ENCODE data around the gene SLK.

Gene SLK

GRCh38 chr10:103991393-103992128, 24.6 kb downstream of the SLK start:
- no peak for DNase-seq
- Histone ChIP-seq H3K4me3 (ENCODE audit: low read depth, low read length) (no peak overlapping the region), H3K36me3 (0 out of 2 replicates have a peak, but pooled peaks cover 2% of the 10 kb centered on the region), H3K27me3 (ENCODE audit: insufficient read depth, low read depth, severe bottlenecking) (no peaks in the 10 kb centered on the region), H3K27ac (no peak overlapping the region), H3K9me3 (ENCODE audit: severe bottlenecking) (no peaks in the 10 kb centered on the region)
- TF ChIP-seq CTCF (IDR thresholded peaks at IDR 0.05; ENCODE audit: low read depth, low read length), result no peak

GRCh38 chr10:103995134-103995533, 28.2 kb downstream of the SLK start:
- TF ChIP-seq CTCF (IDR thresholded peaks at IDR 0.05; ENCODE audit: low read depth, low read length), result no peak
- Histone ChIP-seq H3K36me3 (peaks cover 15% of the 10 kb centered on the region), H3K27ac (no peak overlapping the region), H3K4me3 (ENCODE audit: low read depth, low read length) (no peak overlapping the region), H3K9me3 (ENCODE audit: severe bottlenecking) (no peaks in the 10 kb centered on the region), H3K27me3 (ENCODE audit: insufficient read depth, low read depth, severe bottlenecking) (no peaks in the 10 kb centered on the region)
- DNase-seq, result no peak

- Histone ChIP-seq H3K9me3 (ENCODE audit: severe bottlenecking) (no peaks in the 10 kb centered on the region), H3K4me3 (ENCODE audit: low read depth, low read length) (no peak overlapping the region), H3K36me3 (peaks cover 45% of the 10 kb centered on the region), H3K27me3 (ENCODE audit: insufficient read depth, low read depth, severe bottlenecking) (no peaks in the 10 kb centered on the region), H3K27ac (no peak overlapping the region)
- DNase-seq, result no peak
- no peak for TF ChIP-seq CTCF (IDR thresholded peaks at IDR 0.05; ENCODE audit: low read depth, low read length)
Observed at GRCh38 chr10:103998805-103999204, 31.9 kb downstream of the SLK start.

- Histone ChIP-seq H3K27me3 (ENCODE audit: insufficient read depth, low read depth, severe bottlenecking) (no peaks in the 10 kb centered on the region), H3K27ac (no peak overlapping the region), H3K36me3 (peaks cover 59% of the 10 kb centered on the region), H3K9me3 (ENCODE audit: severe bottlenecking) (no peaks in the 10 kb centered on the region), H3K4me3 (ENCODE audit: low read depth, low read length) (no peak overlapping the region)
- no peak for DNase-seq
- TF ChIP-seq CTCF (IDR thresholded peaks at IDR 0.05; ENCODE audit: low read depth, low read length), result no peak
Observed at GRCh38 chr10:104002911-104003310, 36.0 kb downstream of the SLK start.

GRCh38 chr10:104005172-104005863, 38.4 kb downstream of the SLK start:
- Histone ChIP-seq H3K9me3 (ENCODE audit: severe bottlenecking) (no peaks in the 10 kb centered on the region), H3K27ac (no peak overlapping the region), H3K36me3 (peaks cover 59% of the 10 kb centered on the region), H3K4me3 (ENCODE audit: low read depth, low read length) (no peak overlapping the region), H3K27me3 (ENCODE audit: insufficient read depth, low read depth, severe bottlenecking) (no peaks in the 10 kb centered on the region)
- DNase-seq, result no peak
- no peak for TF ChIP-seq CTCF (IDR thresholded peaks at IDR 0.05; ENCODE audit: low read depth, low read length)

All from WERI-Rb-1 (cell line).